ENCODE measurements around the gene C1orf21. TPM values are rescaled to one million over a fixed set of nuclear protein-coding genes. Genes with fewer than 3 reads are reported as not detected.

Gene C1orf21
- total and polyA plus RNA-seq, 2 donors (not counting 1 experiment from before 2014, with no cell fraction given), result under 0.01 to 0.32 TPM

DNA sequence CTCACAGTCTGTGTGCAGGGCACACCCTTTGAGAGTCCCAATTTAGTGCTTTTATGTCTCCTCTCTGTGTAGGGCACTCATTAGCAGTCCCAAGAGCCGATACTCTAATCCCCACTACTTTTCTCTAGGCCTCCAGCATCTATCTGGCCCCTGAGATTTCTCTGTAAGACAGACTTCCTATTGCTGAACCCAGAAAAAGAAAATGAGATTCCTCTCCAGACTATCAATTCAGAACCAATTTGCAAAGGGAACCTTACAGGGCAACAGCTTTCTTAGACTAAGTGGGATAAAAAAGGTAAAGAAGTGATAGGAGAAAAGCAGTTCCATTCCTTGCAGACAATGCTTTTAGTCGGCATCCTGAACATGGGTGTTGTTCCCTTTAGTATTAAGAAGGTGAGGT, 195.6 kb downstream of the C1orf21 start:
- Mint-ChIP-seq H3K4me1 (no peaks in the 10 kb centered on the region), H3K9me3 (ENCODE audit: insufficient read depth) (peaks cover 8% of the 10 kb centered on the region), H3K4me3 (no peak overlapping the region), H3K27ac (no peak overlapping the region), H3K27me3 (peaks cover 12% of the 10 kb centered on the region)
- Histone ChIP-seq H3K79me2 (ENCODE audit: control insufficient read depth, insufficient read depth, low read length) (no peaks in the 10 kb centered on the region), H3K4me2 (replicated peaks; ENCODE audit: low read depth, low read length, poor library complexity, severe bottlenecking) (no peak overlapping the region), H3K9ac (ENCODE audit: low read length) (no peak overlapping the region), H3K27me3 (replicated peaks in 1 of 4; ENCODE audit: control extremely low read depth in 1 of 4, control insufficient read depth in 3 of 4, insufficient read depth in 4 of 4, low read length in 3 of 4) (no peaks in the 10 kb centered on the region), H3K27ac (ENCODE audit: low read length in 2 of 2) (no peak overlapping the region), H3K36me3 (replicated peaks in 1 of 2; ENCODE audit: control extremely low read depth in 1 of 2, control insufficient read depth in 1 of 2, extremely low read depth in 1 of 2, insufficient read depth in 2 of 2, low read length in 1 of 2) (no peaks in the 10 kb centered on the region), H2AFZ (ENCODE audit: insufficient read depth, low read depth, low read length, poor library complexity, severe bottlenecking) (no peak overlapping the region), H3K9me3 (ENCODE audit: control extremely low read depth in 1 of 3, control insufficient read depth in 2 of 3, insufficient read depth in 1 of 3, low read length in 2 of 3) (peaks cover 0 to 5% (median 0%) of the 10 kb centered on the region in 3 donors), H3K4me1 (ENCODE audit: control insufficient read depth in 2 of 2, insufficient read depth in 2 of 2, low read length in 2 of 2) (no peaks in the 10 kb centered on the region), H4K20me1 (ENCODE audit: control insufficient read depth, insufficient read depth, low read length, poor library complexity, severe bottlenecking) (no peaks in the 10 kb centered on the region), H3K4me3 (ENCODE audit: control extremely low read depth in 1 of 5, extremely low read depth in 1 of 5, insufficient read depth in 1 of 5, low read depth in 2 of 5, low read length in 4 of 5) (no peak overlapping the region)
- 96% methylated on average over 2 of the region's 2 CpGs for WGBS (ENCODE audit: insufficient coverage)
- intact Hi-C loops (cut with micrococcal nuclease), result no loop called here
- DNase-seq, result no peak
- CTCF ChIA-PET, result no interaction called here
- TF ChIP-seq, protein P1, sequence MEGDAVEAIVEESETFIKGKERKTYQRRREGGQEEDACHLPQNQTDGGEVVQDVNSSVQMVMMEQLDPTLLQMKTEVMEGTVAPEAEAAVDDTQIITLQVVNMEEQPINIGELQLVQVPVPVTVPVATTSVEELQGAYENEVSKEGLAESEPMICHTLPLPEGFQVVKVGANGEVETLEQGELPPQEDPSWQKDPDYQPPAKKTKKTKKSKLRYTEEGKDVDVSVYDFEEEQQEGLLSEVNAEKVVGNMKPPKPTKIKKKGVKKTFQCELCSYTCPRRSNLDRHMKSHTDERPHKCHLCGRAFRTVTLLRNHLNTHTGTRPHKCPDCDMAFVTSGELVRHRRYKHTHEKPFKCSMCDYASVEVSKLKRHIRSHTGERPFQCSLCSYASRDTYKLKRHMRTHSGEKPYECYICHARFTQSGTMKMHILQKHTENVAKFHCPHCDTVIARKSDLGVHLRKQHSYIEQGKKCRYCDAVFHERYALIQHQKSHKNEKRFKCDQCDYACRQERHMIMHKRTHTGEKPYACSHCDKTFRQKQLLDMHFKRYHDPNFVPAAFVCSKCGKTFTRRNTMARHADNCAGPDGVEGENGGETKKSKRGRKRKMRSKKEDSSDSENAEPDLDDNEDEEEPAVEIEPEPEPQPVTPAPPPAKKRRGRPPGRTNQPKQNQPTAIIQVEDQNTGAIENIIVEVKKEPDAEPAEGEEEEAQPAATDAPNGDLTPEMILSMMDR (IDR thresholded peaks at IDR 0.05), result no peak
- no peak for TF ChIP-seq EZH2 (IDR thresholded peaks at IDR 0.05; ENCODE audit: borderline replicate concordance, insufficient read depth, low read depth, low read length, poor library complexity, severe bottlenecking)
- POLR2A ChIA-PET, result no interaction called here
- ATAC-seq (ENCODE audit: low read depth), result no peak

DNA sequence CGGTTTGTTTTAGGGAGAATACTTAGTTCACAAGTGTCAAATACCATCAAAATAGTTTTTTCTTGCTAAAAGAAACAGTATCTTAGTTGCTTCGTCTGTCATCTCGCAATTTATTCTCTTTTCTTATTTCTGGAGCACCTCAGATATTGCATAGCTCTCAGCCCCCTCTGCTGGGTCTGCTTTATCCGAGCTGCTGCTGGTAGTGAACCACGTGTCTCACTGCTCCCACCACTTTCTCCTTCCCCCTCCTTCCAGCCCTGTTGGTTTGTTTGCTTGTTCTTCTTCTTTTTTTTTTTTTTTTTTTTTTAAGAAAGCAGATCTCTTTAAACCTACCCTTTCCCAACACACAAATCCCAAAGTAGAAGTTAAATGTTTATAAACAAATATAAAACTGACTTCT, 197.0 kb downstream of the C1orf21 start:
- 65% methylated on average over 2 of the region's 5 CpGs for WGBS (ENCODE audit: insufficient coverage)
- Mint-ChIP-seq H3K4me3 (no peak overlapping the region), H3K27me3 (peaks cover 12% of the 10 kb centered on the region), H3K27ac (no peak overlapping the region), H3K9me3 (ENCODE audit: insufficient read depth) (peaks cover 8% of the 10 kb centered on the region), H3K4me1 (no peaks in the 10 kb centered on the region)
- Histone ChIP-seq H3K36me3 (replicated peaks in 1 of 2; ENCODE audit: control extremely low read depth in 1 of 2, control insufficient read depth in 1 of 2, extremely low read depth in 1 of 2, insufficient read depth in 2 of 2, low read length in 1 of 2) (no peaks in the 10 kb centered on the region), H2AFZ (ENCODE audit: insufficient read depth, low read depth, low read length, poor library complexity, severe bottlenecking) (no peak overlapping the region), H3K27me3 (replicated peaks in 1 of 4; ENCODE audit: control extremely low read depth in 1 of 4, control insufficient read depth in 3 of 4, insufficient read depth in 4 of 4, low read length in 3 of 4) (no peaks in the 10 kb centered on the region), H3K9ac (ENCODE audit: low read length) (no peak overlapping the region), H3K4me1 (ENCODE audit: control insufficient read depth in 2 of 2, insufficient read depth in 2 of 2, low read length in 2 of 2) (no peaks in the 10 kb centered on the region), H3K9me3 (ENCODE audit: control extremely low read depth in 1 of 3, control insufficient read depth in 2 of 3, insufficient read depth in 1 of 3, low read length in 2 of 3) (peaks cover 0 to 5% (median 0%) of the 10 kb centered on the region in 3 donors), H3K79me2 (ENCODE audit: control insufficient read depth, insufficient read depth, low read length) (no peaks in the 10 kb centered on the region), H3K4me2 (replicated peaks; ENCODE audit: low read depth, low read length, poor library complexity, severe bottlenecking) (no peak overlapping the region), H3K27ac (ENCODE audit: low read length in 2 of 2) (no peak overlapping the region), H3K4me3 (ENCODE audit: control extremely low read depth in 1 of 5, extremely low read depth in 1 of 5, insufficient read depth in 1 of 5, low read depth in 2 of 5, low read length in 4 of 5) (no peak overlapping the region), H4K20me1 (ENCODE audit: control insufficient read depth, insufficient read depth, low read length, poor library complexity, severe bottlenecking) (no peaks in the 10 kb centered on the region)
- ChIA-PET CTCF (no interaction called here), POLR2A (no interaction called here)
- TF ChIP-seq EZH2 (IDR thresholded peaks at IDR 0.05; ENCODE audit: borderline replicate concordance, insufficient read depth, low read depth, low read length, poor library complexity, severe bottlenecking), result no peak
- TF ChIP-seq, protein P1 (IDR thresholded peaks at IDR 0.05), result no peak
- ATAC-seq (ENCODE audit: low read depth) (no peak), DNase-seq (no peak)
- intact Hi-C loops (cut with micrococcal nuclease), result no loop called here
